GM21786 (cell line): ENCODE measurements around the gene CCDC169.

Experiments
- ATAC-seq: cut with Tn5 transposase; IDR thresholded peaks from one replicate; pipeline ENCODE4 v1.9.1; 2021; ENCODE audit not compliant: unreplicated experiment

The CCDC169 gene

GRCh38 chr13:36244990-36245389, 52.6 kb downstream of the CCDC169 start:
- no peak for ATAC-seq

- ATAC-seq: no peak
Measured at GRCh38 chr13:36244073-36244472, 53.5 kb downstream of the CCDC169 start.

GRCh38 chr13:36242761-36243160, 54.9 kb downstream of the CCDC169 start:
- ATAC-seq: no peak

GRCh38 chr13:36231236-36231635, 66.4 kb downstream of the CCDC169 start:
- ATAC-seq: no peak

- no peak for ATAC-seq
Measured at GRCh38 chr13:36224730-36225129, 72.9 kb downstream of the CCDC169 start.

- ATAC-seq: no peak
Measured at GRCh38 chr13:36219883-36220282, 77.7 kb downstream of the CCDC169 start.

GRCh38 chr13:36217456-36217855, 80.2 kb downstream of the CCDC169 start:
- no peak for ATAC-seq

GRCh38 chr13:36214163-36214921, 83.3 kb downstream of the CCDC169 start, which contains the start of gene SOHLH2:
TSS of gene SOHLH2 (minus strand) at chr13:36214556. CDS start at chr13:36214526, 30 bp downstream.
- no peak for ATAC-seq

- ATAC-seq: no peak
Measured at GRCh38 chr13:36212789-36213188, 84.8 kb downstream of the CCDC169 start.

GRCh38 chr13:36211567-36211966, 86.0 kb downstream of the CCDC169 start:
- no peak for ATAC-seq

GRCh38 chr13:36210738-36211137, 86.9 kb downstream of the CCDC169 start:
- ATAC-seq: no peak

GRCh38 chr13:36207672-36208071, 89.9 kb downstream of the CCDC169 start:
- no peak for ATAC-seq

- no peak for ATAC-seq
Measured at GRCh38 chr13:36193151-36193855, 104.3 kb downstream of the CCDC169 start.

- ATAC-seq: no peak
Measured at GRCh38 chr13:36192166-36192565, 105.4 kb downstream of the CCDC169 start.

GRCh38 chr13:36190771-36191170, 106.8 kb downstream of the CCDC169 start:
- no peak for ATAC-seq

GRCh38 chr13:36188441-36188840, 109.2 kb downstream of the CCDC169 start:
- no peak for ATAC-seq

- no peak for ATAC-seq
Measured at GRCh38 chr13:36183901-36184300, 113.7 kb downstream of the CCDC169 start.
